ENCODE data around the gene NDUFS3.
"Not testable (repeated sequence)": the region's sequence is repeated elsewhere in the genome, so short reads cannot be mapped to it uniquely, and the experiment has no call there.

The NDUFS3 gene

DNA sequence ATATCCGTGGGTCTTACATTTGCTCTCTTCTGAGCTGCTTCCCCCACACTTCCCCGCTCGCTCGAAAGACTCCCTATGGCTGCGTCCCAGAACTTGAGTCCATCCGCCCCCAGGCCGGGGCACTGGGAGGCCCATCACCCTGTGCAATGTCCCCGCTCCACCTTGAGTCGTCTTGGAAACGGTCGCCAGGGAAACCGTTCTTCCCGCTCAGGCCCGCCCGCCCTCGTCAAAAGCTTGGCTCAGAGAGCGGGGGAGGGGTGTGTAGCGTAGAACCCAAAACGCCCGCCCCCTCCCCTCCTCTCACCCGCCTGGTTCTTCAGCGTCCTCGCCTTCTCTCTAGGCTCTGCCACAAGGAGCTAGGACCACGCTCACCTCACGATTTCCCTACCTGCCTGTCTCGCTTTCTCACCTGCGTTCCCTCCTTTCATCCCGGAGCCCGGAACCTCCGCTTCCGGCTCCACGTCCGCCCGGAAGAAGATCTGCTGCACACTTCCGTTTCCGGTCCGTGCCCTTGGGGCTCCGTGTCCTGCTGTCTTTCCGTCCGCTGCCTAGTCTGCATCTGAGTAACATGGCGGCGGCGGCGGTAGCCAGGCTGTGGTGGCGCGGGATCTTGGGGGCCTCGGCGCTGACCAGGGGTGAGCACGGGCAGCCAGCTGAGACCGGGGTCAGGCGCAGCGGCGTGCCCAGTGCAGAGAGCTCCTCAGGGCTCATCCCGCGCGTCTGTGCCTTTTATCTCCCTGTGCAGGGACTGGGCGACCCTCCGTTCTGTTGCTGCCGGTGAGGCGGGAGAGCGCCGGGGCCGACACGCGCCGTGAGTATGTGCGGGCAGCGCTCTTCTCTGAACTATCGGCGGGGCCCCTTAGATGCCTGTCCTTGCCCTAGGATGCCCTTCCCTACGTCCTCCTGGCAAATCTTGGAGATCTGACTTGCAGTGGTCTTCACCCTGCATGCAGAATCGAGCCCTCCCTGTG, at the start of gene NDUFS3, which contains the start of gene KBTBD4:
NDUFS3 (plus strand) TSS at position 551 of the 971 bp plus-strand sequence; CDS start at position 569, 18 bp downstream.
KBTBD4 (minus strand) TSS at position 447 of the 971 bp plus-strand sequence; CDS start at position 428, 19 bp downstream.
- peak; percentile 83 for DNase-seq (ENCODE audit: low read depth)

DNA sequence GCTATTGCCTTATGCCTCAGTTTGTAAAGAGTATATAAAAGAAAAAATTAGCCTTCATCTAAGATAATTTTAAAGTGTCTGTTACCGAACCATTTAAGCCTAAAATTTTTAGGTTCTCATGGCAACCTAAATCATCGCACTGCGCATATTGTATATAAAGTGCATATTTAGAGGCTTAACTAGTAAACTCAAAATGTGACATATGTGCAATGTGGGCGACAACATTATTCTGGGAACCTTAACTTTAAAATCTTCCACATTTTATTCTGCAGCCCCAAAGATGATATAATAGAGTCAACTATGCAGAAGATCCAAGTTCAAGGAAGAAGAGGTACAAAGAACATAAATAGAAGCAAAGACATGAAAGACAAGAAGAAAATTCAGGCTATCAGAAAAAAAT, 48.9 kb upstream of the NDUFS3 start:
- DNase-seq (ENCODE audit: low read depth) = no peak

DNA sequence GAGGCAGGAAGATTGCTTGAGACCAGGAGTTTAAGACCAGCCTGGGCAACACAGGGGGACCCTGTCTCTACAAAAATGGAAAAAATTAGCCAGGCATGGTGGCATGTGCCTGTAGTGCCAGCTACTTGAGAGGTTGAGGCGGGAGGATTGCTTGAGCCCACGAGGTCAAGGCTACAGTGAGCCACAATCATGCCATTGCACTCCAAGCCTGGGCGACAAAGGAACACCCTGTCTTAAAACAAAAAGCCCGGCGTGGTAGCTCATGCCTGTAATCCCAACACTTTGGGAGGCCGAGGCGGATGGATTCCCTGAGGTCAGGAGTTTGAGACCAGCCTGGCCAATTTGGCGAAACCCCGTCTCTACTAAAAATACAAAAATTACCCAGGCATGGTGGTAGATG, 48.2 kb upstream of the NDUFS3 start:
- not testable (repeated sequence) for DNase-seq (ENCODE audit: low read depth)

DNA sequence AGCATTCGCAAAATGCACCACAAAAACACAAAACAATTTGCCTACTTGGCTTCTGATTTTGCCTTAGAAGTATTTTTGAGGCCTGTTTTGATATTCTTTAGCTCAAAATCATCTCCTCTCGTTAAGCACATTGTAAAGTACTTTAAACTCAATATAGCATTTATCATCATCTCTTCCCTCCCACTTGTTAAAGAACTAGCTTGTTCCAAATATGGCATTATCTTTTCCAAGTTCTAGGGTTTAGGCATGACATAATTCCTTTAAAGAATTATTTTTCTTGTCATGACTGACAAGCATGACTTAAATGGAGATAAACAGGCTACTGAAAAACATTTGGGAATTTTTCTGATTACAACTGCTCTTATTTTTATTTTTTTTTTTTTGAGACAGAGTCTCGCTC, 47.2 kb upstream of the NDUFS3 start:
- no peak for DNase-seq (ENCODE audit: low read depth)

DNA sequence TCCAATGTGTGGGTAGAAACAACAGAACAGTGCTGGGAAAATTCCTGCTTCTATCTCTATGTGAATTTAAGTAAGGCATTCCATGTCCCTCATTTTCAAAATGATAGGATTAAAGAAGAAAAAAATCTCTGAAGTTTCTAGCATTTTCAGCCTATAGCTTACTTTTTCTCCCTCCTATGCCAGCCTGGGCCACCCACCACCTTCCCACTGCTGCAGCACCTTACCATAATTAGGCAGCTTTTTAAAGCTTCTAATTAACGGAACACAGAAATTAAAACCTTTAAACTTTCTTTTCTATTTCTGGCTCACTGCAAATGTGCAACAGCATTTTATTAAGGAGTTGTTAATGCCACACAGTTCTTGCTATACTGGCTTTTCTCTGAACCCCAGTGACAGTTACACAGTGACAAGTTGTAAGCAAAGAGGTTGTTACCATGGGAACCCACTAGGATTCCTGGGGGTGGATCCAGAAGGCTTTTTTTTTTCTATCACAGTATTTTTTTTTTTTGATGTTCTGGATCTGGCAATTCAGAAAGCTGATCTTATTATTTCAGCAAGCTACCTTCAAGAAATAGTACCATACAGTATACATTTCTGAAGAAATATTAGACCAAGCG, 46.2 kb upstream of the NDUFS3 start:
- DNase-seq (ENCODE audit: low read depth) = no peak

DNA sequence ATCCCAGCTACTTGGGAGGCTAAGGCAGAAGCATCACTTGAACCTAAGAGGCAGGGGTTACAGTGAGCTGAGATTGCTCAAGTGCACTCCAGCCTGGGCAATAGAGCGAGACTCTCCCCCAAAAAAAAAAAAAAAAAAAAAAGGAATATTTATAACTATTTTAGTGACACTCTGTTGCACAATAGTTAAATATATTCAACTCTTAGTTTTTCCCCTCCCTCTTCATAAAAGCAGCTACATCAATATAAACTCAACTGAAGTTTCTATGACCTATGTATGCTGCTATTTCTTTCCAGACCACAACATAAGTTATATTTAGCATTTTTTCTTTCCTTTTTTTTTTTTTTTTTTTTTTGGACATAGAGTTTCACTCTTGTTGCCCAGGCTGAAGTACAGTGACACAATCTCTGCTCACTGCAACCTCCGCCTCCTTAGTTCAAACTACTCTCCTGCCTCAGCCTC, 45.2 kb upstream of the NDUFS3 start:
- DNase-seq (ENCODE audit: low read depth) = no peak

DNA sequence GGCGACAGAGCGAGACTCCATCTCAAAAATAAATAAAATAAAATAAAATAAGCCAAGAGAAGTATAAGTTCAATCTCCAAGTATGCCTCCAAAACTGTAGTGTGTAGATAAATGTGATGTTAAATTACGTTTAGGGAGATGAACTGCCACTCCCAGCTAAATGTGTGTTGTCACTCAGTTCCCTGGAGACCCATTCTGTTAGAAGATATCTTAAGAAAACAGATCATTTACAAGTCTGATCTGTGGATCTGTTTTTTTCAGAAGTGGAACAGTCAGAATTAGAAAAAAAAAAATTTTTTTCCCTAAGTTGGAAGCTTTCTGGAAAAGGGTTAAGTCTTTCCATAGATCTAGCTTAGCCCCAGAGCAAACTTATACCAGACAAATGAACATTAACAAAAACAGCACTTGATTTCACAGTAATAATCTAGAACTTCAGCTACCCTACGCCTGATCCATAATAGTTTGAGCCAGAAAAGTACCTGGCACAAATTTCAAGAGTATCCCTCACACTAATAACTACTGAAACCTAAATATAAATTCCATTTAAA, 44.1 kb upstream of the NDUFS3 start:
- DNase-seq (ENCODE audit: low read depth) = no peak

DNA sequence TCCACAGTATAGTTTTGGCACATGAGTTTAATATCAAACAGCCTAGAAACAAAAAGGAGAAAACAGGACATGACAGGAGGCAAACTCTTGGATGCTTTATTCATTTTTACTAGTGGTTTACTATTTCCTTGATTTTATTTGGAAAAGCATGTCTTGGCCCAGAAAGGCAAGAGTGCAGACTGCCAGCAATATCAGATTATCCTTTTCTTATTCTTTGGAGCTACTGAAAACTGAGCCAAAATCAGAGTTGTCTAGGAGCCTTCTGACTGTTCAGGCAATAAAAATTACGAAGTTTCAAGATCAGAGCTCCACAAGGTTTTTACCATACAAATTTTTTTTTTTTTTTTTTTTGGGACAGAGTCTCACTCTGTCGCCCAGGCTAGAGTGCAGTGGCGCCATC, 42.0 kb upstream of the NDUFS3 start:
- DNase-seq (ENCODE audit: low read depth) = no peak

DNA sequence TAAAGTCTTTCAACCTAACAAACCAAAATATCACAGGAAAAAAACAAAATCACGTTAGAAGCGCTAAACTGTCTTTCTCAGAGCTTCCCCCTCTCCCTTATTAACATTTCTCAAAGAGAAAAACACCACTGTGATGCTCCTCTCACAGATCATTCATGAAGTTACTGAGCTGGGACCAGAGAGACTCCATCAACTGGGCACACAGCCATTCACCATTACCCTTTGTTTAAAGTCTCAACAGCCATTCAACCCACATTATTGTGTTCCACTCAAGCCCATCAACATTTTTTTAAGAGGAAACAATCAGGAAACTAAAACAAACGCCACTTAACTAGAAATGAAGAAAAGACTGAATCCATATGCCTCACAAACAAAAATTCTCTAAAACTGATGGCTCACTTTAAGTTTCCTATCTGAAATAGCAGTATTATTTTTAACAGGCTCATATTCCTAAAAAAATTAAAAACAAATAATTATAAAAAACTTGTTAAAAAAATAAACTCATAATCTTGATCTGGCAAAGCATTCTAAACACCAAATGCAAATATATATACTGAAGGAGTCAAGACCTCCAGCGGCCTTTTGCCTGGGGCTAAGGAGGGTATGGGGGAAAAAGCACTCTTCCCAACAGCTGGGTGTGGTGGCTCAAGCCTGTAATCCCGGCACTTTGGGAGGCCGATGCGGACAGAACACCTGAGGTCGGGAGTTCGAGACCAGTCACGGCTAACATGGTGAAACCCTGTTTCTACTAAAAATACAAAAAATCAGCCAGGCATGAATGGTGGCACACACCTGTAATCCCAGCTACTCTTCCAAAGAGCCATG, 39.9 kb upstream of the NDUFS3 start:
- no peak for DNase-seq (ENCODE audit: low read depth)

DNA sequence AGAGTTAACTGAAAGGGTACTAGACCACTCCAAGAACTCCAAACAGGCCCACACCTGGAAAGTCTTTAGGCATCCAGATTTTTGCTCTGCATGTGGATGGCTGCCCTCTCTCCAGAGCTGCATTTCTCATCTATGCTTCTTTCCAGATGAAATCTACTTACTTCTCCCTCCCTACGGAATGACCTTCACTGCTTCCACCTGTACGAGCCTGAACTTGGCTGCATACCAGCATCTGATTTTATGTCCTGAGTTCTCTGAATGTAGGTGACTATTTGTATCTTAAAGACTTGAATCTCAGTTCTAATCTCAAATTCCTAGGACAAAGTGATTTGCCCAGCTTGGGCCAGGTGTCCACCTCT, 39.2 kb upstream of the NDUFS3 start:
- no peak for DNase-seq (ENCODE audit: low read depth)

DNA sequence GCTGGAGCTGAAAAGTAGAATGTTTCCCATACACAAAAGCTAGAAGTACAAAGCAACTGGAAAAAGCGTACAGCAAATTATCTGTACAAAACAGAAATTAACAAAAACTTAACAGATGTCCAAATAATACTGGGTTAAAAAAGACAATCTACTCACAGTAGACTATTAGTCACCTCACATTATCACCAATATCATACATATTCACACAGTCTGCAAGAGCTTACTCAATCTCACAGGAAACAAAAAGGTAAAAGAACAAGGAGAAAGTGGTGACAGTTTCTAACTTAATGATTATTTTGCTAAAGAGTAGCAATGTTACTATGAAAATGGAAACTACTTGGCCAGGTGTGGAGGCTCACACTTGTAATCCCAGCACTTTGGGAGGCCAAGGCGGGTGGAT, 37.8 kb upstream of the NDUFS3 start:
- DNase-seq (ENCODE audit: low read depth) = no peak

DNA sequence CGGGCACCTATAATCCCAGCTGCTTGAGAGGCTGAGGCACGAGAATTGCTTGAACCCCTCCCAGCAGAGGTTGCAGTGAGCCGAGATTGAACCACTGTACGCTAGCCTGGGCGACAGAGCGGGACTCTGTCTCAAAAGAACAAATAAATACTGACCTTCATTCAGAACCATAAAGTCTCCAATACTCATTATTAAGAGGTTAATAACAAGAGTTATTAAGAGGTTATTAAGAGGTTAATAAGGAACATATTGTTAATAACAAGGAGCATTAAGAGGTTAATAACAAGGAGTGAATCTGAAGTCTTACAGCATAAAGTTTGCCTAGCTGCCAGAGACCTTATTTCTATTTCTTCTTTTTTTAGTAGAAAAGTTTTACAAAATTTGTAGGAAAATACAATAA, 33.6 kb upstream of the NDUFS3 start:
- no peak for DNase-seq (ENCODE audit: low read depth)

DNA sequence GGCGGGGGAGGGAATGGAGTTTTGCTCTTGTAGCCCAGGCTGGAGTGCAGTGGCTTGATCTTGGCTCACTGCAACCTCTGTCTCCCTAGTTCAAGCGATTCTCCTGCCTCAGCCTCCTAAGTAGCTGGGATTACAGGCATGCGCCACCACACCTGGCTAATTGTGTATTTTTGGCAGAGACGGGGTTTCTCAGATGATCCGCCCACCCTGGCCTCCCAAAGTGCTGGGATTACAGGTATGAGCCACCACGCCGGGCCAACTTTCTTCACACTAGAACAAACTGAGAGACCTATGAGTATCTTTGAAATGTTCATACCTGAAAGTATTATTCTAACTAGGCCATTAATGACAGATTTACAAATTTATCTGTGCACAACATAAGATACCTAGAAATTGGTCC, 32.6 kb upstream of the NDUFS3 start:
- not testable (repeated sequence) for DNase-seq (ENCODE audit: low read depth)

DNA sequence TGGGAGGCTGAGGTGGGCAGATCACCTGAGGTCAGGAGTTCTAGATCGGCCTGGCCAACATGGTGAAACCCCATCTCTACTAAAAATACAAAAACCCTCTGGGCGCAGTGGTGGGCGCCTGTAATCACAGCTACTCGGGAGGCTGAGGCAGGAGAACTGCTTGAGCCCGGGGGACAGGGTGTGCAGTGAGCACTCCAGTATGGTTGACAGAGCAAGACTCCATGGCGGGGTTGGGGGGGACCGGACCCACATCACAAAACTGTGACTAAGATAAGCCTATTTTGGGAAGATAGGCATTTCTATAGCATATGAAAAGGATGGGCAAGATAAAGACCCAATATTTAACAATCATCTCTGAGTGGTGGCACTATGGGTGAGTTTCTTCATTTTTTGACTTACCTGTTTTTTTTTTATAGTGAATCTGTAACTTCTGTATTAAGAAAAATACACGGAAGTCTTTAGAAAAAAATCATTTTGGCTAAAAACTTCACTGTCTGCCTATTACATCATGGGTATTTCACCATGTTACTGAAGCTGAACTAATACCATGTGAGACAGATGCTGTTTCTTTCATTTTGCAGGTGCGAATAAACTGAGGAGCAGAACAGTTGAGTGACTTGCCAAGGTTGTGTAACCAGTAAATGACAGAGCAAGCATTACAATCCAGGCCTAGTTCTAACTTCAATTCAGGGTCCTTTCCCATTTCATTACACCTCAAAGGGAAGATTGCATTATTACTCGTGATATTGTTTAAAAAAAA, 28.4 kb upstream of the NDUFS3 start:
- DNase-seq (ENCODE audit: low read depth) = no peak

DNA sequence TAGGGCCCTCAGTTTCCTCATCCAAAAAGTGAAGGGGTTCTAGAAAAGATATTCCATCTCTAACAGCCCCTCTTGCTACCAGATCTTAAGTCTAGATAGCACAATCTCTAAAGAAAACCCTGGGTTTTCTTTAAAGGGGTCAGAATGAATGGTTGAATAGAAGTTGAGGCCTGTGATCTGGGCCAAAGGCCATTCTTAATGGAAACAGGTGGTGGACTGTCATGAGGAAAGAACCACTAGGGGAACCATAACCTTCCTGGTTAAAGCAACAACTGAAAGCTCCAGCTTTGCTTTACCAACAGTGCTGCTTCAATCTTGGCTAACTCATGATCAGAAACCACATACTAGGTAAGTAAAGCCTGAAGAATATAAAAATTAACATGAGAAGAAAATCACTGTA, 27.8 kb upstream of the NDUFS3 start:
- no peak for DNase-seq (ENCODE audit: low read depth)

DNA sequence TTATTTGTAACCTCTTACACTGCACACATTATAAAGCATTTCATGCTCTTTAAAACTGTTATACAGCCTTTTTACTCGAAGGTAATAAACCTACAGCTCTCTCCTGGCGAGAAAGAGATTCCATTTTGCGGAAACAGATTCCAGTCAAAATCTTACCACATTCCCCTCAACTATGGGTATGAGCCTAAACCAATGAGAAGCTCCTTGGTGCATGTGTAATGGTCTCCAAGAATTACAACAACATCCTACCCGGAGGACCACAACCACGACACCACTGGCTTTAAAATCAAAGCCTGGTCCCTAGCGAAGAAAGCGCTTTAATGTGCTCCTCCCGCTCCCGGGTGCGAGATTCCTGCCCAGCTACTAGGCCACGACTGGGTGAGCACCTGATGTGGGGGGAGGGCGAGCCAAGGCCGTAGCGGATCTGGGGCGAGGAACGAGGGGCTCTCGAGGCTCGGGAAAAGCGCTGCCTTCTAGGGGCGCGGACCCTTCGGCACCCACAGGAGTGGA, 26.8 kb upstream of the NDUFS3 start:
- DNase-seq (ENCODE audit: low read depth) = no peak

DNA sequence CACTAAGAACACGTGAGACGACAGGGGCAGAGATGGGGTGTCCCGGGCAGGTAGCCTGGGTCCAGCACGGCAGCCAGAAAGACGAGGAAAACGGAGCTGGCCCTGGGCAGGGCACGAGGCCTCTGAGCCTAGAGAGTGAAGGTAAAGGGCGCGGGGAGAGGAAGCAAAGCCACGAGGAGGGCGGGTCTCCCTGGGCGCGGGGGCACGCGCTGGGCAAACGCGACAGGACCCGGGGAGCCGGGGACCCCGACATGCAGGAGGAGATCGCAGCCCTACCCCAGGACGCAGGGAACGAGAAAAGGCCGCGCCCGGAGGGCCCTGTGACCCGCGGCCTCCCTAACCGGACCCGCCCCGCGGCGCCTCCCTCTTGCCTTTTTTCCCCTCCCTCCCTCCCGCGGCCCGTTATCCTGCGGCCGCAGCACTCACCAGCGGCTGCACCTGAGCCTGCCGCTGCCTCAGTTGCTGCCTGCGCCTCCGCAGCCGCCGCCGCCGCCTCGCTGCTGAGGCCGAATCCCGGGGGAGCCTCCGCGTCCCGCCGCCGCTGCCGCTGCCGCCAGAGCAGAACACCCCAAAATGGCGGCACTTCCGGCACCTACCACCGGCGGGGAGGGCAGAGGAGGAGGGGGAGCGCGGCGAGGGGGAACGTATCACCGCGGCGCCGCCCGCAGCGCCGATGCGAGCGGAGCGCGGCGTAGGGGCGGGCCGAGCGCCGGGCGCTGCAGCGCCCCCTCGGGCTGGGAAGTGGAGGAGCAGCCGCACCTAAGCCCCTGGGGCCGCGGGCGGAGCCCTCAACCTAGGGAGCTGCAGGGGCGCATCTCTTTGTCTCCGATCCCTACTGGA, 26.1 kb upstream of the NDUFS3 start, which contains the start of gene CELF1:
CELF1 (minus strand) TSS at position 567 of the 840 bp plus-strand sequence. CDS start 53,609 bp downstream, outside the sequence.
- DNase-seq (ENCODE audit: low read depth) = peak; percentile 93

DNA sequence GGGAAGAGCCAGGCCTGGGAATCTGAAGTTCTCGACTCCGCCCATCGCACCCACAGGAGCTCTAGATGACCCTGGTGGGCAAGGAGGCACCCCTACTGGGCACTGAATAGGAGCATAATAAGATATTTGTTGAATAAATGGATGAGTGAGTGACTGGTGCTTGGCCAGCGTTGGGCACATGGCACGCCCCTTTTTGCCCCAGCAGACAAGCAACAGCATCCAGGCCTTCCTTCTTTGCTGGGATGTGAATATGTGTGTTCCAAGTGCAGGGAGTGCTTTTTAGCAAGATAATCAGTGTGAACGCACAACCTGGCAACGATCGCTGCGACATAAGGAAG, 25.5 kb upstream of the NDUFS3 start:
- no peak for DNase-seq (ENCODE audit: low read depth)

DNA sequence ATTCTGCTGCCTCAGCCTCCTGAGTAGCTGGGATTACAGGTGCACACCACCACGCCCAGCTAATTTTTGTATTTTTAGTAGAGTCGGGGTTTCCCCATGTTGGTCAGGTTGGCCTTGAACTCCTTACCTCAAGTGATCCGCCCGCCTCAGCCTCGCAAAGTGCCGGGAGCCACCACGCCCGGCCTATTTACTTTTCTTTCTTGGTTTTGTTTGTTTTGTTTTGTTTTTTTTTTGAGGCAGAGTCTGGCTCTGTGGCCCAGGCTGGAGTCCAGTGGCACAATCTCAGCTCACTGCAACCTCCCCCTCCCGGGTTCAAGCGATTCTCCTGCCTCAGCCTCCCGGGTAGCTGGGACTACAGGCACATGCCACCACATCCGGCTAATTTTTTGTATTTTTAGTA, 21.9 kb upstream of the NDUFS3 start:
- DNase-seq (ENCODE audit: low read depth) = not testable (repeated sequence)

DNA sequence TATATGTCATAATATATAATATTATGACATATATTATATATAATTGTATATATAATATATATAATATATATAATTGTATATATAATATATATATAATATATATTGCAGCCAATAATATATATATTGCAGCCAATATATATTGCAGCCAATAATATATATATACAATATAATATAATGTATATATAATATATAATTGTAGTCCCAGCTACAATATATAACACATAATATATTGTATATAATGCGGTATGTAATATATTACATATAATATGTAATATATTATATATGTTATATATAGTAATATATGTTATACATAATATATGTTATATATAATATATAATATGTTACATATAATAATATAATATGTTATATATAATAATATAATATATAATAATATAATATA, 20.2 kb upstream of the NDUFS3 start:
- no peak for DNase-seq (ENCODE audit: low read depth)

Measured in activated T-helper 1 cell treated with Interleukin-2 at 50 U/mL for 16 hours (primary cell).